NCI-H82 (cell line): ENCODE results near the gene TBC1D22B.
"Not testable (repeated sequence)": the region's sequence is repeated elsewhere in the genome, so short reads cannot be mapped to it uniquely, and the experiment has no call there.

Experiments
- DNase-seq: peaks from one replicate; lab custom pipeline; 2025; lab: John Stamatoyannopoulos, UW

Gene TBC1D22B

DNA sequence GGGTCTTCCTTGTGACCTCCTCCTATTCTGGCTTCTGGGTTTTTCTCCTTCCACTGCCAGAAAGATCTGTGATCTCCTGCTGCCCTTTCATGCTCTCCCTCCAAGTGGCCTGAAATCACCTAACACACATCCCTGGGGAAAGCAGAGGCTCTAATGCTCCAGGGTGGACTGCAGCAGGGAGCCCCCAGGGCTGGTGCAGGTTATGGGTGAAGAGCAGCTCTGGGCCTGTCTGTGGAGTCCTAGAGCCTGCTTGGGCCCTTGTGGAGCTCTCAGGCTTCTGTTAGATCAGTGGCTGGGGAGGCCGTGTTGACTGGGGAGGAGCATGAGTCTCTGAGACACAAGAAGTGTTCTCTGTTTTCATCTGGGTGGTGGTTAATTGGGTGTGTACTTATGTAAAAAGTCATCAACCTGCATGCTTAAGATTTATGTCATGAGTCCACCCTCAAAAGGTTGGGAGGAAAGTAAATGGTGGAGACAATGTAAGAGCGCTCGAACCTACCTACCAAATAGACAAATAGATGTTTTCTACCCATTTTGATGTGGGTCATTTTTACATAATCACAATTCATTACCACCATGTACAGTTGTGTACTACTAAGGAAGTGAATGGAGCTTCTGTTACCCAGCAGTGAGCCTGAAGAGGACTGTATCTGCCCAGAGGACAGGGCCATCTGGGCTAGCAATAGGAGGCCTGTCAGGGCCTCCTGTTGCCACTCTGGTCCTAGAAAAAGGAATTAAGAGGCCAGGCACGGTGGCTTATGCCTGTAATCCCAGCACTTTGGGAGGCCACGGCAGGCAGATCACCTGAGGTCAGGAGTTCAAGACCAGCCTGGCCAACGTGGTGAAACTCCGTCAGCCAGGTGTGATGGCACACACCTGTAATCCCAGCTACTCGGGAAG is 64.2 kb downstream of the TBC1D22B start:
- DNase-seq: peak; percentile 44

DNA sequence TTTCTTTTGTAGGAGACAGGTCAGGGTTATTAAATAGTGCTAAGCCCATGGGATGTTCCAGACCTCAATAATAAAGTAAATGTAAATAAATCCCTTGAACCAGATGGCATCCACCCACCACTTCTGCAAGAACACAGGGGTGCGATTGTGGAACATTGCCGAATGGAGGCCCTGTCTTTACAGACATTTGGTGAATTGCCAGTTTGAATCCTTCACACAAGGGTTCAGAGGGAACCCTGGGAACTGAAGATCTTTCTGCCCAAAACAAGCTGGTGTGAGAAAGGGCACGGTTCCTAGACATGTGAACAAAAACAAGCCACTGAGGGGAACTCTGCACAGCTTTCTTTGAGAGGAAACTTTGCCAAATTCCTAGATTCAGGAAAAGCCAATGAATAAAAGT is 66.0 kb downstream of the TBC1D22B start:
- no peak for DNase-seq

DNA sequence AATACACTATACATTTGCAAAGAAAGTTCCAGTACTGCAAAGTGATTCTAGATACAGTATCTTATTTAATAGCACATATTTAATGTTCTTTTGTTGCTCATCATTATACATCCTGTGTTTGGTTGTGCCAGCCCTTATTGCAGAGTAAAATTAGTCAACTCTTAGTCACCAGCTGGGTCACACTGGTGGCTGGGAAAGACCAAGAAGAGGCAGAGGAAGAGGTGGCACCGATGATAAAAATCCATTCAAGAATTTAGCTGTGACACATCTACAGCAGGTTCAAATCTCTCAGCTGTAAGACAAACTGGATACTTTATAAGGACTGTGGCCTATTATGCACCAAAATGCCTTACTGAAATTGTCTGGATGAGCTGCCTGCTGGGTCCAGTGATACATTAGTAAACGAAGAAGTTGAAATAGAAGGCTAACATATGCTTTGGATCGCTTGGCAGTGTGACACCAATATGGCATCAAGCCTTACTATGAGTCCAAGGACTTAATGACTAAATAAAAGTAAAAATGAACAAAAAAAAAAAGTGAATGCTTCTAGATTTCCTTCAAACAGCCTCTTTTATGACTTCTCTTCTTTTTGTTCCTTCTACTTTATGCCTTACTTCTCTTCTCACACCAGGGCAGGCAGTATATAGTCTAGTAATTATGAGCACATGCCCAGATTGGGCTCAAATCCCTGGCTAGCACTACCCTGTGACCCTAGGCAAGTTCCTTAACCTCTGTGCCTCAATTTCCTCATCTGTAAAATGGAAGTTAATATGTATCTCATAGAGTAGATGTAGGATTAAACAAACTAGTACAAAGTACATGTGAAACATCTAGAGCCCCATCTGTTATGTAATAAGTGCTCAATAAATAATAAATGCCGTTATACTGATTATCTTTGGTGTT is 66.8 kb downstream of the TBC1D22B start:
- DNase-seq: no peak

DNA sequence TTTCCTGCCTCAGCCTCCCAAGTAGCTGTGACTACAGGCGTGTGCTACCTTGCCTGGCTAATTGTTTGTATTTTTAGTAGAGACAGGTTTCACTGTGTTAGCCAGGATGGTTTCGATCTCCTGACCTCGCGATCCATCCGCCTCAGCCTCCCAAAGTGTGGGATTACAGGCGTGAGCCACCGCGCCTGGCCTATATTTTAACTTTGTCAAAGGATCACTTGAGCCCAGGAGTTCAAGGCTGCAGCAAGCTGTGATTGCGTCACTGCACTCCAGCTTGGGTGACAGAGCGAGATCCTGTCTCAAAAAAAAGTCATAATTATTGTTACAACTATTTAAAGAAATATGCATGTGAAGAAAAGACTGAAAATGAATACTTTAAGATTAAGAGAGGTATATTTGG is 72.8 kb downstream of the TBC1D22B start:
- DNase-seq: not testable (repeated sequence)

DNA sequence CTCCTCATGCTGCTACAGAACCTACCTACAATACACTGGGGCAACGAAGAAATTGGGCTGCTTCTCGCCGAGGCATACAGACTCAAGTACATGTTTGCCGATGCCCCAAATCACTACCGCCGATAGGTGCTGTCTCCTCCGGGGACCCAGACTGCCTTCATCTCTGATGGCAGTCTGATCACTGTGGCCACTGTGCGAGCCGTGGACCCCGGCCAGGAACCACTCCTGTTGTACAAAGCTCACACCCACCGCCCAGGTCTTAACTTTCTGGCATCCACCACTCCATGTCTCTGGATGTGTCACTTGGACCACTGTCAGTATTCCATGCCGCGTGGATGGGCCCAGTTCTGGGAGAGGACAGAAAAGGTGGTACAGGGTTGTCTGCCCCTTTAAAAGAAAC is 73.5 kb downstream of the TBC1D22B start:
- DNase-seq: no peak

DNA sequence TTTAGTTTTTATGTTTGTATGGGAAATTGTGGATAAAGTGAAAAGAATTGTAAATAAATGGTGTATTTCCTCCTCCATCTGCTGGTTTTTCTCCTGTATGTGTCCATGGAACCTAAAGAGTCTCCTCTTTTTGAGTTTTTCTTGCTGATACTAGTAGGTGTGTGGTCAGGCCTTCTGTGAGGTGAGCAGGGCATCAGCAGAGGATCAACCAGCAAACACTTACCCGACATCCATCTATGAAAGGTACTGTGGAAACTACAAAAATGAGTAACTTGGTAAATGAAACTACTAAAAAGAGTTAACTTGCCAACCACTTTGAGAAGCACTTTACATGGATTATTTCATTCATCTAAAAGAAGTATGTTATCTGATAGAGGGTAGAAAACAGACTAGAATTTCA is 75.3 kb downstream of the TBC1D22B start:
- no peak for DNase-seq

DNA sequence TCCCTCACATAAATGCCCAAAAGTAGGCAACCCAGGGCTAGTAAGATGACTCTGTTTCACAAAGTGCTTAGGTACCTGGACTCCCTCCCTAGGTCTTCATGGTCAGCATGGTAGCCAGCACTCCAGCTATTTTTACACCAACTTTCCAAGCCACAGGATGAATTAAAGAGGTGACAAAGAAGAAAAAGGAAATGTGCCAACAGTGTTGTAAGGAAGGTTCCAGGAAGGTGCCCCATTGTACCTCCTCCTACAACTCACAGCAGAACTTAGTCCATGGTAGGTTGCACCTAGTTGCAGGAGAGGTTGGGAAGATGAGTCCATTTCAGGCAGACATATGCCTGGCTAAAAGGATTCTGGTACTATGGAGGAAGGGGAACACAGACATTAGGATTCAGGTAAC is 76.5 kb downstream of the TBC1D22B start:
- no peak for DNase-seq

DNA sequence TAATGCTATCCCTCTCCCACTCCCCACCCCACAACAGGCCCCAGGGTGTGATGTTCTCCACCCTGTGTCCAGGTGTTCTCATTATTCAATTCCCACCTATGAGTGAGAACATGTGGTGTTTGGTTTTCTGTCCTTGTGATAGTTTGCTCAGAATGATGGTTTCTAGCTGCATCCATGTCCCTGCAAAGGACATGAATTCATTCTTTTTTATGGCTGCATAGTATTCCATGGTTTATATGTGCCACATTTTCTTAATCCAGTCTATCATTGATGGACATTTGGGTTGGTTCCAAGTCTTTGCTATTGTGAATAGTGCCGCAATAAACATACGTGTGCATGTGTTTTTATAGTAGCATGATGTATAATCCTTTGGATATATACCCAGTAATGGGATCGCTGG is 80.7 kb downstream of the TBC1D22B start:
- DNase-seq: not testable (repeated sequence)

DNA sequence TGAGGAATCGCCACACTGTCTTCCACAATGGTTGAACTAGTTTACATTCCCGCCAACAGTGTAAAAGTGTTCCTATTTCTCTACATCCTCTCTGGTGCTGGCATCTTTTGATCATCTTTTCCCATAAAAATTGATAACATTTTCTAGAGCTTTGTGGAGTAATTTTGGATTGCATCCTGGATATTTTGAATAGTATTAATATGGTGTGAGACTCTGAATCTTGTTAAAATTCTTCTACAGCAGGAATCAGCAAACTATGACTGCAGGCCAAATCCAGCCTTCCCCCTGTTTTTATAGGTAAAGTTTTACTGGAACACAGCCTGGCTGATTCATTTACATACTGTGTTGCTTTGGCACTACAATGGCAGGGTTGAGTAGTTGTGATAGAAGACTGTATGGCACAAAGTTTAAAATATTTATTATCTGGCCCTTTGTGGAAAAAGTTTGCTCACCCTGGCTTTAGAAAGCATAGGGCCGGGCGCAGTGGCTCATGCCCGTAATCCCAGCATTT is 81.2 kb downstream of the TBC1D22B start:
- DNase-seq: no peak

DNA sequence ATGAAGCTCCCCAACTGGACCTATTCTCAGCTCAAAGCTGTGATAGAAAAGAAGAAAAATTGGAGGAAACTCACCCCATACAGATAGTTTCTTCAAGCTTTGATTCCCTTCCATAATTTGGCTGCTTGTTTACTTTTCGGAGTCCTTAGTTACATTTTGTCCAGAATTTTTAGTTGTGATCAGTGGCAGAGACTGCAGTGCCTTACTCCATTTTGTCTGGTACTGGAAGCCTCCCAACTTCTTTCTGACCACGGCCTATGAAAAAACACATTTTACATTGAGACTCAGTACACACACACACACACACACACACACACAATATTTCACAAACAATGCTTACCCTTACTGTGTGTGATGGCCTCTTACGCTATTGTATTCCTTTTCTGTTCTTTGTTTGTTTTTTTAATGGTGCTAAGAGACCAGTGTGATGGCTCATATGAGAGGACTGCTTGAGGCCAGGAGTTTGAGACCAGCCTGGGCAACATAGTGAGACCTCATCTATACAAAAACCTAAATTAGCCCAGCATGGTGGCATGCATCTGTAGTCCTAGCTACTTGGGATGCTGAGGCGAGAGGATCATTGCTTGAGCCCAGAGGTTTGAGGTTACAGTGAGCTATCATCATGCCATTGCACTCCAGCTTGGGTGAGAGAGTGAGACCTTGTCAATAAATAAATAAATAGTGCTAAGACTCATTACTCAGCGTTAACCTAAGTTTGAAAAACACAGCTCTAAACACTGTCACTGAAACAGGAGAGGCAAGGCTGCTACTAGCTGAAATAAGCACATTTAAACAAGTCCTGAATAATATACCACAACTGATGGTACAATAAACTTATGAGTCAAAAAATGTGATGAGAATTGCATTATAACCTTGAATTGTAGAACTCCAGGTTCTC is 82.4 kb downstream of the TBC1D22B start:
- no peak for DNase-seq

DNA sequence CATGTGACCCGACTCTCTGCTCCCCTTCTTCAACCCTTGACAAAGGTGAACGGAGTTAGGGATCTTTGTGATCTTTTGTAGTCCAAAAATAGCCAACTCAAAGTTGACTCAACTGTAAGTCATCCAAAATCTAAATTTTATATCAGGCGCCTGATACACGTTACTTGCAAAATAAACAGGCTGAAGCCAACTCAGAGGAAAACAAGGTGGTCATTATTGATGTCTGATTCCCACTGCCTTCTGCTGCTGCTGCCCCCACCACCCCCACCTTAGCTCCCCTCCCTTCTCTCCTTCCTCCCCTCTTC is 83.0 kb downstream of the TBC1D22B start:
- DNase-seq: no peak

DNA sequence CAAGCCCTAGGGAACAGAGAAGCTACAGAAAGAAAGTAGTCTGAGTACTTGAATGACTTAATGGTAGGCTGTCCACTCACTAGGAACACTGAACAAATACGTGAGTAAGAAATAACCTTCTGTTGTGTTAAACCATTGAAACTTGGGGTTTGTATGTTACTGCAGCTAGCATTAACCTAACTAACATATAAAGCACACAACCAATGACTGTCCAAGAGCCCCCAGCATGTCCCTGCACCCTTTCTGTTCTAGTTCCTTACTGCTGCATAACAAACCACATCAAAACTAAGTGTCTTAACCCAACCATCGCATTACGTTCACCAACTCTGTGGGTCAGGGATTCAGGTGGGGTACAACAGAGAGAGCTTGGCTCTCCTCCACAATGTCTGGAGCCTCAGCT is 85.7 kb downstream of the TBC1D22B start:
- DNase-seq: no peak

DNA sequence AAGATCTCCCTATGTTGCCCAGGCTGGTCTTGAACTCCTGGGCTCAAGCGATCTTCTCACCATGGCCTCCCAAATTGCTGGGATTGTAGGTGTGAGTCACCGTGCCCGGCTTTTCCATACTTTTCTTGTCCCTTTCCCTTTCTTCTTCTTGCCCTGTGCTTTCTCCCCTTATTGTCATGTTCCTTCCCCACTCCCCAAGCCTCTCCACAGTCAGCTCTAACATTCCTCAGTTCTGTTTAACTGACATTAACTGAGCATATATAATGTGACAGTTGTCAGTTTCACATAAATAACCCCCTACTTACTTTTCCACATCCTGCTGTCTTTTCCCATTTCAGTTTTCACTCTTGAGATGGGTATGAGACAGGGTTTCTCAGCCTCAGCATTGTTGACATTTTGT is 86.7 kb downstream of the TBC1D22B start:
- no peak for DNase-seq

DNA sequence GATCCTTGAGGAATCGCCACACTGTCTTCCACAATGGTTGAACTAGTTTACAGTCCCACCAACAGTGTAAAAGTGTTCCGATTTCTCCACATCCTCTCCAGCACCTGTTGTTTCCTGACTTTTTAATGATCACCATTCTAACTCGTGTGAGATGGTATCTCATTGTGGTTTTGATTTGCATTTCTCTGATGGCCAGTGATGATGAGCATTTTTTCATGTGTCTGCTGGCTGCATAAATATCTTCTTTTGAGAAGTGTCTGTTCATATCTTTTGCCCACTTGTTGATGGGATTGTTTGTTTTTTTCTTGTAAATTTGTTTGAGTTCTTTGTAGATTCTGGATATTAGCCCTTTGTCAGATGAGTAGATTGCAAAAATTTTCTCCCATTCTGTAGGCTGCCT is 88.2 kb downstream of the TBC1D22B start:
- not testable (repeated sequence) for DNase-seq

DNA sequence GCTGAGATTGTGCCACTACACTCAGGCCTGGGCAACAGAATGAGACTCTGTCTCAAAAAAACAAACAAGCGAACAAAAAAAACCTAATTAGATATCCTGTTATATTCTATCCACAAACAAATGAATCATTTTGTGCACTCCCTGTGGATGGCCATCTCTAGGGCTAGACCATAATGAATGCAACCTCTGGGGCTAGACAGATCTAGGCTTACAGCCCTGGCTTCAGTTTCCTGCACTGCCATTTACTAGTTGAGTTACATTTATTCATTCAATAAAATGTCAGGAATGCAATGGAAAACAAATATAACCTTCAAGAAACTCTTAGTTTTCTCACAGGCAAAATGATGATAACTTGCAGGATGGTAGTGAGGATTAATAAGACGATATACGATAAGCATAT is 89.6 kb downstream of the TBC1D22B start:
- no peak for DNase-seq

DNA sequence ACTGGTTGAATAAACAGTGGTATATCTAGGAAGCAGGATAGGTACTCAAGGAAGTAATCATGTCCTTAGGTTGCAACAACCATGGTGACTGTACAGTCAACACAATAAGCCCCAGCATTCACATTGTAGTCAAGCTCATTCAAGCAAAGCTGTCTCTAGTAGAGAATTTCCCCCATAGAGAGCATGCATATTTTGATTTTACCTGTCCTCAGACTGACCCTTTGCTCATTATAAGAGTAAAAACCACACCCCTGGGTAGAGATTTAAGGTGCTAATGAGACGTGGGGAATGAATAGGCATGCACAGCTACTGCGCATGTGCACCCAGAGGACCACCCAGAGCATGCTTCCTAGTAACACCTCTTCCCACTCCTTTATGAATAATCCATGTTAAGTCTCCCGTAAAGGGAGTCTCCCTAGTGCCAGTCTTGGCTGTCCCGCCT is 90.1 kb downstream of the TBC1D22B start:
- no peak for DNase-seq

DNA sequence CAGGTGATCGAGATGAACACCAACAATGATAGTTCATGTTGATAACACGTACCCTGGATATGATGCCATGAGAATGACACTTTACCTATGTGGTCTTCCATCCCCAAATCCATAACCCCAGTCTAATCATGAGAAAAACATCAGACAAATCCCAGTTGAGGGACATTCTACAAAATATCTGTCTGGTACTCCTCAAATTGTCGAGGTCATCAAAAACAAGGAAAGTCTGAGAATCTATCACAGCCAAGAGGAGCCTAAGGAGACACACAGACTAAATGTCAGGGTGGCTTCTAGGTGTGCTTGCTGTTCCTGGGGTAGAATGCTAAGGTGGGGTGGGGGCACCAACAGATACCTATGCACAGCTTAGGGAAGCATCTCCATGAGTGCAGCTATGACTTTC is 93.5 kb downstream of the TBC1D22B start:
- no peak for DNase-seq

DNA sequence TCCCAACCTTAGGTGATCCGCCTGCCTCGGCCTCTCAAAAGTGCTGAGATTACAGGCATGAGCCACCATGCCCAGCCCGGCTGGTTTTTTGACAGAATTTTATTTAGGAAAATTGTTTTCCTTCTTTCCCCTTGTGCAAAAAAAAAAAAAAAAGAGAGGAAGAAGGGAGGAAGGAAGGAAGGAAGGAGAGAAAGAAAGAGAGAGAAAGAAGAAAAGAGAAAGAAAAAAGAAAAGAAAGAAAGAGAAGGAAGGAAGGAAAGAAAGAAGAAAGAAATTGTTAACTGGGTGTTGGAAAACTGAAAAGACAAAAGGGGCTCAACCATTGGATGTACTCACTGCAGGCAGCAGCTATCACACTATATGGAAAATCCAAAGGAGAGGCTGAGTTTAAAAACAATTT is 94.8 kb downstream of the TBC1D22B start:
- no peak for DNase-seq

DNA sequence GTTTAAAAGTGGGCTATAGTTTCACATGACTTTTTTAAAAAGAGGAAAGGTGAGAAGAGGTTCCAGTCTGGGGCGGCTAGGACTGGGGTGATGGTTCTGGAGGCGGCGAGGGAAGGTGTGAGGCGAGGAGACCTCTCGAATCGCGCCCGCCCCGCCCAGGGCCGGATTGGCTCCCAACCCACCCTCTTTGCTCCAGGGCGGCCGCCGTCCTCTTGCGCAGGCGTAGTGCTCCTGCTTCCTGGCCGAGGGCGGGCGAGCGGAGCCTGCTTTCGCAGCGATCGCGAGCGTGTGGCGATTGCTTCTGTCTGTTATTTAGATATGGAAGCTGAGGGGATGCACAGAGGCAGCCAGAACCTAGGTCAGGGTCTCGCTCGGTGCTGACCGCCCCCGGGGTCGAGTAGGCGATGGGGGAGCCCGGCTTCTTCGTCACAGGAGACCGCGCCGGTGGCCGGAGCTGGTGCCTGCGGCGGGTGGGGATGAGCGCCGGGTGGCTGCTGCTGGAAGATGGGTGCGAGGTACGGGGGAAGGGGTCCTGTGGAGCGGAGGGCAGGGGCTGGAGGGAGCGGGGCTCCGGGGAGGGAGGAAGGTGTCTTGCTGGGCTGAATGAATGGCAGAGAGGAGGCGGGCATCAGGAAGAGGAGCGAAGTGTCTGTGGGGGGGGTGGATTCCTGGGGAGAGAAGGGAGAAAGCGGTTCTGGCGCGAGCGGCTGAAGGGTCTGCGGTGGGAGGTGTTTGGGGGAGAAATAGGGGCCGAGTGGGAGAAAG is 96.4 kb downstream of the TBC1D22B start, which contains the start of gene RNF8:
Gene RNF8, plus strand, starts transcription at position 223 of the 765 bp plus-strand sequence. Its CDS starts 182 bp downstream, at position 405.
- DNase-seq: peak; percentile 94

DNA sequence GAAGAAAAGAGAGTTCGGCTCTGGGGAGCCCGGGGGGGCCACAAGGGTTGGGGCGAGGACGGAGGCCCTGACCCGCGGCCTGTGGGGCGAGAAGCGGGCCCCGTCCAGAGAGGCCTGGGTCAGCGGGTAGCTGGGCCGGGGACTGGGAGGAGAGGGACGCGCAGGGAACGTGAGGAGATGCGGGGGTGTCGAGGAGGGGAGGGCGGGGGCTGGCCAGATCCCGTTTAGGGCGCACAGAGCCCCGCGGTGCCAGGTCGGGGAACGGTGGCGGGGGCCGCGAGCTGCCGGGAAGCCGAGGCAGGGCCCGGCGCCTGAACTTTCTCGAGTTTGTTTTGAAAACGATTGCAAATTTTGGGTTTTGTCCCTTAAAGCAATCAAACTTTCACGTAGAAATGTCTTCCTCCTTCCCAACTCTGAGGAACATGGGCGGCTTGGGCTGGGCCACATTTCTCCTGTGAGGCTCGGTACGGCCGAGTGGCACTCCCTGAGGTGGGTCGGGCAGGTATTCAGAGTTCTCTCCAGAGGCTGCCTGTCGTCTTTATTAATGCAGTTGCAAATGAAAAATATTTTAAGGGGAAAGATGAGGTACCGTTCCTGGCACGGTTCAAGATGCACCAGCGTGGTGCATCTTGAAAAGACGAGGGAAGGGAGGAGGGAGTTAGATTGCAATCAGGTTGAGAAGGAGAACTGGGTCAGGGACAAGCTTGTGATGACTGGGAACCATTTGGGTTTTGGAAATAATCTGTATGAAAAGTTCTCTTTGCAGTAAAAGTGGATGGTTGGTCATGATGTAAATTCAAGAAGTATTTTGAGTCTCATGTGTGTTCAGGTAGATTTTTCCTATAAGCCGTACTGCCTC is 97.2 kb downstream of the TBC1D22B start:
- DNase-seq: peak; percentile 51
